B cell (primary cell): ENCODE results near the gene BLTP2.

Experiments used
- CTCF ChIP-seq: fragments of 200-600 bp; IDR thresholded peaks from one replicate; pipeline ENCODE4 v1.8.0; 2022; ENCODE audit warnings: antibody characterized with exemption, mild to moderate bottlenecking
- EZH2 ChIP-seq: IDR thresholded peaks from 2 replicates; pipeline ENCODE4 v1.6.1; 2012; ENCODE audit warnings: borderline replicate concordance, low read depth, mild to moderate bottlenecking, moderate library complexity, low read length; ENCODE audit not compliant: insufficient read depth, poor library complexity, severe bottlenecking

- TF ChIP-seq CTCF (no peak), EZH2 (no peak)
These were observed 48.9 kb upstream of the BLTP2 start for GRCh38 chr17:28693869-28694268.
